ENCODE data around the gene COL21A1.

The COL21A1 gene

GRCh38 chr6:56187686-56188085, 59.7 kb downstream of the COL21A1 start:
- DNase-seq (ENCODE audit: low read depth in 2 of 2): no peak

- DNase-seq (ENCODE audit: low read depth in 2 of 2): no peak
Measured at GRCh38 chr6:56176741-56177140, 70.6 kb downstream of the COL21A1 start.

- DNase-seq (ENCODE audit: low read depth in 2 of 2): no peak
Measured at GRCh38 chr6:56173228-56173627, 74.2 kb downstream of the COL21A1 start.

GRCh38 chr6:56172144-56172543, 75.2 kb downstream of the COL21A1 start:
- no peak for DNase-seq (ENCODE audit: low read depth in 2 of 2)

GRCh38 chr6:56169366-56169765, 78.0 kb downstream of the COL21A1 start:
- no peak for DNase-seq (ENCODE audit: low read depth in 2 of 2)

- no peak for DNase-seq (ENCODE audit: low read depth in 2 of 2)
Measured at GRCh38 chr6:56168596-56168995, 78.8 kb downstream of the COL21A1 start.

GRCh38 chr6:56162081-56162480, 85.3 kb downstream of the COL21A1 start:
- DNase-seq (ENCODE audit: low read depth in 2 of 2): no peak

GRCh38 chr6:56160489-56160888, 86.9 kb downstream of the COL21A1 start:
- no peak for DNase-seq (ENCODE audit: low read depth in 2 of 2)

- DNase-seq (ENCODE audit: low read depth in 2 of 2): no peak
Measured at GRCh38 chr6:56158571-56158970, 88.8 kb downstream of the COL21A1 start.

- no peak for DNase-seq (ENCODE audit: low read depth in 2 of 2)
Measured at GRCh38 chr6:56156643-56157042, 90.7 kb downstream of the COL21A1 start.

- DNase-seq (ENCODE audit: low read depth in 2 of 2): no peak
Measured at GRCh38 chr6:56155634-56156141, 91.7 kb downstream of the COL21A1 start.

GRCh38 chr6:56154076-56154475, 93.3 kb downstream of the COL21A1 start:
- no peak for DNase-seq (ENCODE audit: low read depth in 2 of 2)

- no peak for DNase-seq (ENCODE audit: low read depth in 2 of 2)
Measured at GRCh38 chr6:56152611-56153010, 94.8 kb downstream of the COL21A1 start.

GRCh38 chr6:56151609-56152224, 95.7 kb downstream of the COL21A1 start:
- no peak for DNase-seq (ENCODE audit: low read depth in 2 of 2)

GRCh38 chr6:56148488-56149186, 98.7 kb downstream of the COL21A1 start:
- DNase-seq (ENCODE audit: low read depth in 2 of 2): no peak

GRCh38 chr6:56147766-56148165, 99.6 kb downstream of the COL21A1 start:
- DNase-seq (ENCODE audit: low read depth in 2 of 2): no peak

- no peak for DNase-seq (ENCODE audit: low read depth in 2 of 2)
Measured at GRCh38 chr6:56146086-56146485, 101.3 kb downstream of the COL21A1 start.

- DNase-seq (ENCODE audit: low read depth in 2 of 2): no peak
Measured at GRCh38 chr6:56145616-56146015, 101.8 kb downstream of the COL21A1 start.

GRCh38 chr6:56144538-56145324, 102.6 kb downstream of the COL21A1 start:
- DNase-seq (ENCODE audit: low read depth in 2 of 2): no peak

- no peak for DNase-seq (ENCODE audit: low read depth in 2 of 2)
Measured at GRCh38 chr6:56143796-56144195, 103.6 kb downstream of the COL21A1 start.

- DNase-seq (ENCODE audit: low read depth in 2 of 2): no peak
Measured at GRCh38 chr6:56140090-56140489, 107.3 kb downstream of the COL21A1 start.

- no peak for DNase-seq (ENCODE audit: low read depth in 2 of 2)
Measured at GRCh38 chr6:56115715-56116114, 131.7 kb downstream of the COL21A1 start.

GRCh38 chr6:56109149-56109548, 138.2 kb downstream of the COL21A1 start:
- no peak for DNase-seq (ENCODE audit: low read depth in 2 of 2)
